Muscle layer of colon (tissue), 2 donors: ENCODE data around the gene RIPK4.

Experiments used
- H3K27ac ChIP-seq: one replicate; pipeline ENCODE4 v1.7.0; 2013; ENCODE audit warnings: low read depth, mild to moderate bottlenecking, low read length, moderate library complexity
- H3K27me3 ChIP-seq, 2 donors: one replicate each; pipeline ENCODE4 v1.7.0; 2013; ENCODE audit warnings: low read length in 2 of 2, mild to moderate bottlenecking in 2 of 2; ENCODE audit not compliant: insufficient read depth in 2 of 2, control insufficient read depth in 1 of 2
- H3K36me3 ChIP-seq: one replicate; pipeline ENCODE4 v1.7.0; 2013; ENCODE audit warnings: mild to moderate bottlenecking, low read length; ENCODE audit not compliant: insufficient read depth
- H3K4me1 ChIP-seq: one replicate; pipeline ENCODE4 v1.7.0; 2013; ENCODE audit warnings: mild to moderate bottlenecking, low read length; ENCODE audit not compliant: insufficient read depth
- H3K4me3 ChIP-seq, 2 donors: one replicate each; pipeline ENCODE4 v1.7.0; 2013; ENCODE audit warnings: low read length in 2 of 2, low read depth in 1 of 2, mild to moderate bottlenecking in 1 of 2, moderate library complexity in 1 of 2
- H3K9ac ChIP-seq: one replicate; pipeline ENCODE4 v1.7.0; 2013; ENCODE audit warnings: low read length
- H3K9me3 ChIP-seq: one replicate; pipeline ENCODE4 v1.7.0; 2013; ENCODE audit warnings: mild to moderate bottlenecking, low read length
- donor health status: abdominal sarcoma.
- donor health status: Adenocarcinoma of cecum.

RIPK4 gene

GRCh38 chr21:41766883-41767605, at the start of gene RIPK4:
Gene RIPK4 (minus strand): TSS chr21:41767052. CDS start chr21:41767041, 11 bp downstream.
- peaks cover 77 to 79% of the 10 kb centered on the region in 2 donors for H3K27me3 ChIP-seq
- no peak within 1 kb of the TSS for H3K27ac ChIP-seq
- H3K36me3 ChIP-seq = no peaks in the 10 kb centered on the region
- peaks cover 5% of the 10 kb centered on the region for H3K9me3 ChIP-seq
- no peak within 1 kb of the TSS for H3K9ac ChIP-seq
- peaks cover 21% of the 10 kb centered on the region for H3K4me1 ChIP-seq
- peak within 1 kb of the TSS in 1 of 2 donors; percentile 1 for H3K4me3 ChIP-seq

- H3K9ac ChIP-seq = no peak overlapping the region
- H3K4me3 ChIP-seq = no peak overlapping the region
- H3K4me1 ChIP-seq = peaks cover 7% of the 10 kb centered on the region
- no peak overlapping the region for H3K27ac ChIP-seq
- H3K27me3 ChIP-seq = no peaks in the 10 kb centered on the region
- peaks cover 6% of the 10 kb centered on the region for H3K36me3 ChIP-seq
- H3K9me3 ChIP-seq = no peaks in the 10 kb centered on the region
These were observed 49.1 kb upstream of the RIPK4 start for GRCh38 chr21:41815652-41816582.

DNA sequence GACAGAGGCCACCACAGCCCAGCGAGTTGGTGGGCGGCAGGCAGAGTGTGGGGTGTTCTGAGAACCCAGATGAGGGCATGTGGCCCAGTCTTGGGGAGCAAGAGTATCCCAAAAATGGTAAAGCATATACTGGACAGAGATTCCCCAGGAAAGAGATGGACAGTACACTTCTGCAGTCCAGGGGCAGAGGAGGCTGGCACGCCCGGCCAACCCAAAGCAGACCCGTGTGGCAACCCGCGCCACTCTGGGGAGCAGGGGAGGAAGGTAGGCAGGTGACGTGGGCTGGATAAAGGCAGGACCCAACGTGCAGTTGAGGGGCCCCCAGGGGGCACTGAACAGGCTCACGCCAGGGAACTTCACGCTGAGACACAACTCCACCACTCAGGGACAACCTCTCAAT, 46.4 kb upstream of the RIPK4 start:
- Histone ChIP-seq H3K27me3 (no peaks in the 10 kb centered on the region), H3K36me3 (peaks cover 19% of the 10 kb centered on the region)

DNA sequence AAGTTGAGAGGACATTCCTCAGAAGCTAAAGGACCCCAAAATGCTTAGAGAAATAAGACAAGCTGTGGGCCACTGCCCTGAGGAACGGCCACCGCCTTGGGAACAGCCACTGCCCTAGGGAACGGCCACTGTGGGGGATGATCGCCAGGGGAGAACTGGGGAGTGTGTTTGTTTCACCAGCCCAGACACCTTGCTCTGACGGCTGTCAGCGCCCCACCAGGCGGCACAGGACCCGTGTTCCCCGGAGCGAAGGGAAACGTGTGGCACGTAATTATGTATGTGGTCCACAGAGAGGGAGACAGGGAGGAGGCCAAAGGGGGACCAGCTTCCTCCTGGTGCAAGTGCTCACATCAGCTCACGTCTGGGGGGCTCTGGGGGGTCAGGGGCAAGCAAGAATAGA, 45.8 kb upstream of the RIPK4 start:
- Histone ChIP-seq H3K9ac (no peak overlapping the region), H3K4me1 (peaks cover 7% of the 10 kb centered on the region), H3K4me3 (no peak overlapping the region), H3K27ac (no peak overlapping the region), H3K9me3 (no peaks in the 10 kb centered on the region), H3K36me3 (peaks cover 19% of the 10 kb centered on the region), H3K27me3 (no peaks in the 10 kb centered on the region)

More for the DNA sequence above, 46.4 kb upstream of the RIPK4 start:
- Histone ChIP-seq H3K4me1 (peaks cover 7% of the 10 kb centered on the region), H3K9ac (no peak overlapping the region), H3K4me3 (no peak overlapping the region), H3K27ac (no peak overlapping the region), H3K9me3 (no peaks in the 10 kb centered on the region)

DNA sequence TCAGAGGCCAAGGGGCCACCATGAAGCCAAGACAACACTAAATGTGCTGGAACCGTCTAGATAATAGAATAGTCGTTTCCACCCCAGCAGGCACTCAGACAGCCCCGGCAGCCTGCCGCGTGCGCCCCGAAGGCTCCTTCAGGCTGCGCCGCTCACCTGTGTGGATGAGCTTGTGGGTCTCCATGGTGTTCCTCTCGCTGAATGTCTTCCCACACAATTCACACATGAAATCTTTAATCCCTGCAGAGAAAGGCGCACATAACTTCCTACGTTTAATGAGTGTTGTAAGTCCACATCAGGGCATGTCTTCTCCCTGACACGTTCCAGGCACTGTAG, 43.7 kb upstream of the RIPK4 start:
- no peak overlapping the region for H3K4me3 ChIP-seq
- no peaks in the 10 kb centered on the region for H3K27me3 ChIP-seq
- H3K9ac ChIP-seq = no peak overlapping the region
- peaks cover 19% of the 10 kb centered on the region for H3K36me3 ChIP-seq
- no peaks in the 10 kb centered on the region for H3K4me1 ChIP-seq
- H3K27ac ChIP-seq = no peak overlapping the region
- H3K9me3 ChIP-seq = no peaks in the 10 kb centered on the region

DNA sequence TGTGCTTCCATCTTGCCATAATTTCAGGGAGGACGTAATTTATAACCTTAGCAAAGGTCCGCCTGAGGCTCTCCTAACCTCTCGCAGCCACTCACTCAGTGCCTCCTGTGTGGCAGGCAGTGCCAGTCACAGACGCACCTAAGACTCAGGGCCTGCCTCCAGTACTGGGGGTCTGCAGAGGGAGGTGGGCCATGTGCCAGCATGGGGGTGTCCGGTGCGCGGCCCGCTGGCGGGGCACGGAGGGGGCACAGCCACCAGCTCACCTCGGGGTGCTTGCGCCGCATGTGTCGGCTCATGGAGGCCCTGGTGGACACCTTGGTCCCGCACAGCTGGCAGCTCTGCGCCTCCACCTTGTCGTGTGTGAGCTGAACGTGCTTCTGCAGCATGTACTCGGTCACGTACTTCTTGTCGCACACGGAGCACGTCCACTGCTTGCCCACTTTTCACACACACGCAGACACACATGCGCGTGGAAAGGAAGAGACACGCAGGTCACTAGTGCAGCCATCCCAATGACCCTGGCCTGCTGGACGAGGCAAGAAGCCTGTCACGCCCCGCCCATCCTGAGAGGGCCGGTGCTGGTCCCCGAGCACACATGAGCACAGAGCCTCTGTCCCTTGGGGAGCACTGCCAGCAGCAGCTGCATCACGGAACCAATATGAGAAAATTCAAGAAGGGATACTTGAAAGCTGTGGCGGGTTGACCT, 43.2 kb upstream of the RIPK4 start:
- peaks cover 15% of the 10 kb centered on the region for H3K36me3 ChIP-seq
- H3K4me3 ChIP-seq = no peak overlapping the region
- no peak overlapping the region for H3K27ac ChIP-seq
- H3K9ac ChIP-seq = no peak overlapping the region
- H3K9me3 ChIP-seq = no peaks in the 10 kb centered on the region
- no peaks in the 10 kb centered on the region for H3K4me1 ChIP-seq
- H3K27me3 ChIP-seq = no peaks in the 10 kb centered on the region

GRCh38 chr21:41808846-41809245, 42.0 kb upstream of the RIPK4 start:
- H3K36me3 ChIP-seq = peaks cover 13% of the 10 kb centered on the region
- no peaks in the 10 kb centered on the region for H3K4me1 ChIP-seq
- no peaks in the 10 kb centered on the region for H3K9me3 ChIP-seq
- no peak overlapping the region for H3K27ac ChIP-seq
- H3K27me3 ChIP-seq = no peaks in the 10 kb centered on the region
- H3K4me3 ChIP-seq = no peak overlapping the region
- no peak overlapping the region for H3K9ac ChIP-seq

DNA sequence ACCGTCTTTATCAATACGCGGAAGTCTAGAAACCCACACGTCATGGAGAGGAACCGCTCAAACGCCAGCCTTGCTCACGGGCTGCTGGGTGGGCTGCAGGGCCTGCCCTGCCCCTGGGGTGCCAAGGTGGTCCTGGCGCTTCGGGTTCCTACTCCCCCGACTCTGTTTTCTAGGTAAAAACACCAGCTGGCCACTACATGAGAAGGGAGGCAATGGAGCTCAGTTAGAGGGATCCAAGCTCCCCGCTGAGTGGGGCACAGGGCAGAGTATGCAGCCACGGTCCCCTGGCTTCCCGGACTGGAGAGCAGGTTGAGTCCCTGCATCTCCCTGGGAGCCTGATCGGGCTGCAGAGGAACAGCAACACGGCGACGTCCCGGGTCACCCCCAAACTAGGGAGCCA, 41.2 kb upstream of the RIPK4 start:
- Histone ChIP-seq H3K9ac (no peak overlapping the region), H3K9me3 (no peaks in the 10 kb centered on the region), H3K27me3 (no peaks in the 10 kb centered on the region), H3K4me3 (no peak overlapping the region), H3K36me3 (peaks cover 13% of the 10 kb centered on the region), H3K4me1 (peaks cover 5% of the 10 kb centered on the region), H3K27ac (no peak overlapping the region)

DNA sequence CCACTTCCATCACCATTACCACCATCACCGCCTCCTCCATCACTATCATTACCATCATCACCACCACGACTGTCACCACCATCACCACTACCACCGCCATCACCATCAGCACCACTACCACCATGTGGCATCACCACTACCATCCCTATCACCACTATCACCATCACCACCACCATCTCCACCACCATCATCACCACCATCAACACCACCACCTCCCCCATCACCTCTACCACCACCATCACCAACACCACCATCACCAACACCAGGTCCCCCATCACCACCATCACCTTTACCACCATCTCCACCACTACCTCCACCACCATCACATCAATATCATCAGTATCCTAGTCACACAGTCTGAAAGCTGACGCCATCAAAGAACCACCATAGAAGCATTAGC, 39.9 kb upstream of the RIPK4 start:
- peaks cover 13% of the 10 kb centered on the region for H3K36me3 ChIP-seq
- no peak overlapping the region for H3K9ac ChIP-seq
- no peaks in the 10 kb centered on the region for H3K9me3 ChIP-seq
- peaks cover 13% of the 10 kb centered on the region for H3K4me1 ChIP-seq
- H3K4me3 ChIP-seq = no peak overlapping the region
- H3K27ac ChIP-seq = no peak overlapping the region
- no peaks in the 10 kb centered on the region for H3K27me3 ChIP-seq

DNA sequence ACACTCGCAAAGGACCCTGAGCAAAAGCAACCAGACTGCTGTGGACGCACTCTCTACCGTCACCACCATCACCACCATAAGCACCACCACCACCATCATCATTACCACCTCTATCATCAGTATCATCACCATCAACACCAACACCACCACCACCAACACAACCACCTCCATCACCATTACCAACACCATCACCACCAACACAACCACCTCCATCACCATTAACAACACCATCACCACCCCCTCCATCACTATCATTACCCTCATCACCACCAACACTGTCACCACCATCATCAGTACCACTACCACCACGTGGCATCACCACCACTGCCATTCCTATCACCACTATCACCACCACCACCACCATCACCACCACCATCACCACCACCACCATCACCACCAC, 38.8 kb upstream of the RIPK4 start:
- peaks cover 21% of the 10 kb centered on the region for H3K36me3 ChIP-seq
- no peaks in the 10 kb centered on the region for H3K9me3 ChIP-seq
- H3K27me3 ChIP-seq = no peaks in the 10 kb centered on the region
- no peak overlapping the region for H3K9ac ChIP-seq
- H3K27ac ChIP-seq = no peak overlapping the region
- no peak overlapping the region for H3K4me3 ChIP-seq
- peaks cover 13% of the 10 kb centered on the region for H3K4me1 ChIP-seq

GRCh38 chr21:41805038-41805437, 38.2 kb upstream of the RIPK4 start:
- Histone ChIP-seq H3K4me3 (no peak overlapping the region), H3K36me3 (peaks cover 19% of the 10 kb centered on the region), H3K27ac (no peak overlapping the region), H3K27me3 (no peaks in the 10 kb centered on the region), H3K9me3 (no peaks in the 10 kb centered on the region), H3K4me1 (peaks cover 13% of the 10 kb centered on the region), H3K9ac (no peak overlapping the region)
